GM21526 (cell line): Measurements from ENCODE around the gene NGF.
"Not testable (repeated sequence)": the region's sequence is repeated elsewhere in the genome, so short reads cannot be mapped to it uniquely, and the experiment has no call there.

Experiments
- ATAC-seq: cut with Tn5 transposase; IDR thresholded peaks from one replicate; pipeline ENCODE4 v1.9.1; 2021; ENCODE audit warnings: moderate library complexity; ENCODE audit not compliant: unreplicated experiment, low FRiP score

NGF gene

GRCh38 chr1:115337633-115338456 is at the start of gene NGF:
TSS of gene NGF (minus strand) at chr1:115338249. CDS start at chr1:115286795, 51,454 bp downstream.
- ATAC-seq = no peak

GRCh38 chr1:115383455-115383854 is 45.4 kb upstream of the NGF start:
- not testable (repeated sequence) for ATAC-seq

- no peak for ATAC-seq
These were observed 41.9 kb upstream of the NGF start for GRCh38 chr1:115379943-115380342.

- ATAC-seq = no peak
These were observed 39.4 kb upstream of the NGF start for GRCh38 chr1:115377411-115377810.

- ATAC-seq = no peak
These were observed 36.5 kb upstream of the NGF start for GRCh38 chr1:115374598-115374997.

GRCh38 chr1:115373305-115373704 is 35.3 kb upstream of the NGF start:
- ATAC-seq = no peak

- no peak for ATAC-seq
These were observed 27.7 kb upstream of the NGF start for GRCh38 chr1:115365738-115366137.

- ATAC-seq = no peak
These were observed 26.7 kb upstream of the NGF start for GRCh38 chr1:115364780-115365155.

- no peak for ATAC-seq
These were observed 26.2 kb upstream of the NGF start for GRCh38 chr1:115364046-115364779.

- ATAC-seq = no peak
These were observed 25.1 kb upstream of the NGF start for GRCh38 chr1:115363171-115363570.

GRCh38 chr1:115360505-115361129 is 22.6 kb upstream of the NGF start:
- ATAC-seq = not testable (repeated sequence)

GRCh38 chr1:115359787-115360452 is 21.9 kb upstream of the NGF start:
- not testable (repeated sequence) for ATAC-seq

- ATAC-seq = no peak
These were observed 18.3 kb upstream of the NGF start for GRCh38 chr1:115356356-115356755.

- ATAC-seq = no peak
These were observed 17.0 kb upstream of the NGF start for GRCh38 chr1:115355069-115355468.

- ATAC-seq = no peak
These were observed 13.1 kb upstream of the NGF start for GRCh38 chr1:115351143-115351542.

- no peak for ATAC-seq
These were observed 10.6 kb upstream of the NGF start for GRCh38 chr1:115348636-115349035.

- no peak for ATAC-seq
These were observed 9.2 kb upstream of the NGF start for GRCh38 chr1:115347282-115347681.

GRCh38 chr1:115343200-115343737 is 5.2 kb upstream of the NGF start:
- no peak for ATAC-seq

- ATAC-seq = no peak
These were observed 3.9 kb upstream of the NGF start for GRCh38 chr1:115341948-115342347.

GRCh38 chr1:115340879-115341278 is 2.8 kb upstream of the NGF start:
- no peak for ATAC-seq

GRCh38 chr1:115338457-115338820 is 390 bp upstream of the NGF start:
- no peak for ATAC-seq
